ENCODE measurements around the gene THUMPD1.

DNA sequence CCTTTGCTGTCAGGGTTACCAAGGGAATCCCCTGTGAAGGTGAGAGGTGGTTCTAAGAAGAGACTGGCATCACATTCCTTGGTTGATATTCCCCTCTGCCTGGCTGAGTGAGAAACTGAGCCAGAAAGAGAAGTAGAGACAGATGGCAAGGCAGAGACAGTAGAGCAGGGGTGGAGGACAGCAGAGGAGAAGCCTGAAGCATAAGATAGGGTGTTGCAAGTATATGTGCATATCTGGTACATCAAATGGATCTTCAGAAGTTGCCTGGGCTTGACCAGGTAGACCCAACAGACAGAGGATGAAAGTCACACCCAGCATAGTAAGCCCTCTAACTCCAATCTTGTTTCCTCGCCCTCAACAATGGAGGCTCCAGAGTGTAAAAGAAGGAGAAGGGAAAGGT is 7.9 kb upstream of the THUMPD1 start:
- TF ChIP-seq POLR2A (IDR thresholded peaks at IDR 0.05): no peak
- TF ChIP-seq, protein P1, sequence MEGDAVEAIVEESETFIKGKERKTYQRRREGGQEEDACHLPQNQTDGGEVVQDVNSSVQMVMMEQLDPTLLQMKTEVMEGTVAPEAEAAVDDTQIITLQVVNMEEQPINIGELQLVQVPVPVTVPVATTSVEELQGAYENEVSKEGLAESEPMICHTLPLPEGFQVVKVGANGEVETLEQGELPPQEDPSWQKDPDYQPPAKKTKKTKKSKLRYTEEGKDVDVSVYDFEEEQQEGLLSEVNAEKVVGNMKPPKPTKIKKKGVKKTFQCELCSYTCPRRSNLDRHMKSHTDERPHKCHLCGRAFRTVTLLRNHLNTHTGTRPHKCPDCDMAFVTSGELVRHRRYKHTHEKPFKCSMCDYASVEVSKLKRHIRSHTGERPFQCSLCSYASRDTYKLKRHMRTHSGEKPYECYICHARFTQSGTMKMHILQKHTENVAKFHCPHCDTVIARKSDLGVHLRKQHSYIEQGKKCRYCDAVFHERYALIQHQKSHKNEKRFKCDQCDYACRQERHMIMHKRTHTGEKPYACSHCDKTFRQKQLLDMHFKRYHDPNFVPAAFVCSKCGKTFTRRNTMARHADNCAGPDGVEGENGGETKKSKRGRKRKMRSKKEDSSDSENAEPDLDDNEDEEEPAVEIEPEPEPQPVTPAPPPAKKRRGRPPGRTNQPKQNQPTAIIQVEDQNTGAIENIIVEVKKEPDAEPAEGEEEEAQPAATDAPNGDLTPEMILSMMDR (IDR thresholded peaks at IDR 0.05): no peak
